HG03469 (cell line): ENCODE data around the gene FAM76A.

Experiments used
- ATAC-seq: cut with Tn5 transposase; IDR thresholded peaks from one replicate; pipeline ENCODE4 v1.9.1; 2021; ENCODE audit warnings: mild to moderate bottlenecking, moderate library complexity, moderate number of reproducible peaks; ENCODE audit not compliant: unreplicated experiment

The FAM76A gene

GRCh38 chr1:27719286-27720251, 6.2 kb upstream of the FAM76A start:
- ATAC-seq: no peak

GRCh38 chr1:27724961-27725373, 794 bp upstream of the FAM76A start:
- no peak for ATAC-seq

DNA sequence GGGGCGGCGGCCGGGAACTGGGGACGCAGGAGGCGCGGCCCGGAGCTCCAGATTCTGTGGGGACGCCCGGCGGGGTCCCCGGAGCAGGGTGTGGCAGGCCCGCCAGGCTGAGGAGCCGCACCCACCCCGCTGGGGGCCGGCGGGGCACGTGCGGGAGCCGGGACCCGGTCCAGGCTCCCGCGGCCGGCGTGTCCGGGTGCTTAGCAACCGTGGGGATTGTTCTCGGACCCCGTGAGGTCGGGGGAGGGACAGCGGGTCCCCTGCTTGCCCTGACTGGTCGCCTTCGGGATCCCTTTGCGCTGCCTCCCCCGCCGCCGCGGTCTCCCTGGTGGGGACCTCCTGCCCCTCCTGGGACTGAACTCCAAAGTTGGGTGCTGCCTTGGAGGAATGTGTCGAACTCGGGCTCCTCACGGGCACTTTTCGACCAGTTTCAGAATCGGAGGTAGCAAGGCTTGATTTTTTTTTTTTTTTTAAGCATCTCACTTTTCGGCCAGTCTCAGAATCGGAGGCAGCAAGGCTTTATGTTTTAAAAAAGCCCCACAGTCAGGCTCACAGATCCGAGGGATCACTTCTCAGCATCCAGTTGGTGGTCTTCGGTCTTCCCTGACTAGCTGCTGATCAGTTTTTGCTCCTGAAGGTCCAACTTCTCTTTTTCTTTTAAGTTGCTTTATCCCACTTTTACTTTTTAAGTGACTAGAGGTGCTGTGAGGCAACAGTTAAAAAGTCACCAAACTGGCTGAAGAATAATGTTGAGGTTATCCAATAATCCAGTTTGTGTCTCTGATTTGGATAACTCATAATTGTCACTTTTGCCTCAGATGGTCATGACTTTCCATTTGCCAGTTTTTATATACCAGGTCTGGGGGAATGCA, 648 bp downstream of the FAM76A start:
- ATAC-seq: peak; percentile 11

GRCh38 chr1:27727126-27727525, 1.4 kb downstream of the FAM76A start:
- no peak for ATAC-seq

GRCh38 chr1:27736252-27736651, 10.5 kb downstream of the FAM76A start:
- ATAC-seq: no peak

DNA sequence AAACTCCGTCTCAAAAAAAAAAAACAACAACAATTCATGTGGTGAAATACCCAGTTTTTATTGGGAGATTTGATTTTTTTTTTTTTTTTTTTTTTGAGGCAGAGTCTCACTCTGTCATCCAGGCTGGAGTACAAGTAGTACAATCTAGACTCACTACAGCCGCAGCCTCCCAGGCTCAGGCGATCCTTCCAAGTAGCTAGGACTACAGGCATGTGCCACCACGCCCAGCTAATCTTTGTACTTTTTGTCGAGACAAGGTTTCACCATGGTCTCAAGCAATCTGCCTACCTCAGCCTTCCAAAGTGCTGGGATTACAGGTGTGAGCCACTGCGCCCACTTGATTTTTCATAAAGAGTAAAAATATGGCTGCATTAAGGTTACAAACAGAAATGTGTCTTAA, 15.4 kb downstream of the FAM76A start:
- ATAC-seq: no peak

- ATAC-seq: no peak
Observed at GRCh38 chr1:27744556-27744955, 18.8 kb downstream of the FAM76A start.

DNA sequence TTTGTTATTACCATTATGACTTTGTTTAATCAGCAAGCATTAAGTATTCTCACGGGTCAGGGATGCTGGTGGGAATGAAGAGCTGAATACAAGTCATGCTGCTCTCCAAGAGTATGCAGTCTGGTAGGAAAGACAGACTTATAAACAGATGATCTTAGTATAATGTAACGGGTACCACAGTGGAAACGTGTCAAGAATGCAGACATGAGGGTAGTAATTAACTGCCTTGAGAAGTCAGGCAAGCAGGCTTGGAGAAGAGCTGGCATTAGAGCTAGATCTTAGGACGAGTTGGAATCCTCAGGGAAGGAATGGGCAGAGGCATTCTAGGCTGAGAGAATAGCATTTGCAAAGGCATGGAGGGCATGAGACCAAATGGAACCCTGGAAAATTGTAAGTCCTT, 19.7 kb downstream of the FAM76A start:
- no peak for ATAC-seq

DNA sequence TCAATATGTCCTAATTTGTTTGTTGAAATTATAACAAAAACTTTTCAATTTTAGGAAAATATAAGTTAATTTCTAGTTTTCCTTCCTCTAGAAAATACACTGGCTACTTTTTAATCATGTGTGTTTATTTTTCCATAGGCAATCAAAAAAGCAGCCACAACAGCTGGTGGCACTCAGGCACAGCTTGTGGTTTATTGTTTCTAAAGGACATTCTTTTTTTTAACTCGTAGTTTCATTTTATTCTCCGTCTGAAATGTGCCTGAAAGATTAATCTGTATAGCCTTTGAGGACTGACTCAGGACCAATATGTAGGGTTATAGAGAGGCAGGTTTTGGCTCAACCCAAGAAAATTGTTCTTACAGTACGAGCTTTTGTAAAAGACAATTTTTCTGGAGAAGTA, 26.6 kb downstream of the FAM76A start:
- no peak for ATAC-seq

- ATAC-seq: no peak
Observed at GRCh38 chr1:27755286-27755685, 29.5 kb downstream of the FAM76A start.

- no peak for ATAC-seq
Observed at GRCh38 chr1:27755865-27756264, 30.1 kb downstream of the FAM76A start.

DNA sequence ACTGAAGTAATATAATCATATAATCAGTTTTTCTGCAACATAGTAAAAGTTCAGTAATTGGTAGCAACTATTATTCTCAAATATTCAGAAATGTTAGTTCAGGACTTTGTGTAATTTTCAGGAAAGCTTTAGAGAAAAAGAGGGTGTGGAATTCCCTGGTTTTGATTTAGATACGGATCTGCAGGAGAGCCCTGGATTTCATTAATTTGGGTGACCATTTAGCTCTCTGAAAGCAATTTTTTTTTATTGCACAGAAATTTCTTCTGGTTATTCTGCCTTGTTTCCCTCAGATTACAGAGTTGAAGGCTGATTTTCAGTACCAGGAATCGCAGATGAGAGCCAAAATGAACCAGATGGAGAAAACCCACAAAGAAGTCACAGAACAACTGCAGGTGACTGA, 33.5 kb downstream of the FAM76A start:
- no peak for ATAC-seq

GRCh38 chr1:27760426-27760825, 34.7 kb downstream of the FAM76A start:
- no peak for ATAC-seq

DNA sequence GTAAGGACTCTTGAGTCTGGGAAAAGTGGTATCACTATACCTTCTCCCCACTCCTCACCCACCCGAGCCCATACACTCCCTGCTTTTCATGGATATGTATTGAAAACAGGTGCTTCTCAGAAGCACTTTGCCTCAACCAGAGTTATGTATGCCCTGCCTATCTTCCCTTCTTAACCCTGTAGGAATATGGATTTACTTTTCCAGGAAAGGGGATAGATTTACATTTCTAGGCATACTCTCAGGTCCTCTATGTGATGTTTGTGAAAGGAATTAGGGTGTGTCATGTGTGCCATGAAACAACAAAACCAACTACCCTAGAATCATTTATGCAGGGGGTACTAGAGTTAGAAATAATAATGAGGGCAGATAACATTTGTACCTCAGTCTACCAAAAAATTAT, 36.3 kb downstream of the FAM76A start:
- no peak for ATAC-seq

- no peak for ATAC-seq
Observed at GRCh38 chr1:27763358-27763757, 37.6 kb downstream of the FAM76A start.

DNA sequence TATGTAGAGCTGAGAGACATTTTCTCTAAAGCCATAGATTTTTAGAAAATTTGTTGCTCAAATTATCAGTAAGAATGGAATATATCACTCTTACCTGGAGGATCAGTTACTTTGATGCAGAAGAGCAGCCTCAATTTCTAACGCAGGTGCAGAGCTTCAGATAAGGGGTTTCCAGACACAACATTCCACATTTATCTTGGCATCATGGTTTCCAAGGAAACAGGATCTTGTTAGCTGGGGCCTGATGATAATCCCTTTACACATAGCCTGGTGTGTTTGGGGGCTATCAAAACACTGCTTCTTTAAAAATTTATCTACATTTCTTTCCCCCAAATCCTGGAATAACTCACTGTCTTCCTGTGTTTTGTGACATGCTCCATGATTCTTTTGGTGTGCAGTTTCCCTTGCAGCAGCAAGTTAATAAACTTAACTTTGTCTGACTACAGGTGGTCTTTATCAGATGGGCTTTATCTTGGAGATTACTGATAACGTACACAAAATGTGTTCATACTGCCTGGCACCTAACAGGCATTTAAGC, 44.6 kb downstream of the FAM76A start:
- no peak for ATAC-seq

DNA sequence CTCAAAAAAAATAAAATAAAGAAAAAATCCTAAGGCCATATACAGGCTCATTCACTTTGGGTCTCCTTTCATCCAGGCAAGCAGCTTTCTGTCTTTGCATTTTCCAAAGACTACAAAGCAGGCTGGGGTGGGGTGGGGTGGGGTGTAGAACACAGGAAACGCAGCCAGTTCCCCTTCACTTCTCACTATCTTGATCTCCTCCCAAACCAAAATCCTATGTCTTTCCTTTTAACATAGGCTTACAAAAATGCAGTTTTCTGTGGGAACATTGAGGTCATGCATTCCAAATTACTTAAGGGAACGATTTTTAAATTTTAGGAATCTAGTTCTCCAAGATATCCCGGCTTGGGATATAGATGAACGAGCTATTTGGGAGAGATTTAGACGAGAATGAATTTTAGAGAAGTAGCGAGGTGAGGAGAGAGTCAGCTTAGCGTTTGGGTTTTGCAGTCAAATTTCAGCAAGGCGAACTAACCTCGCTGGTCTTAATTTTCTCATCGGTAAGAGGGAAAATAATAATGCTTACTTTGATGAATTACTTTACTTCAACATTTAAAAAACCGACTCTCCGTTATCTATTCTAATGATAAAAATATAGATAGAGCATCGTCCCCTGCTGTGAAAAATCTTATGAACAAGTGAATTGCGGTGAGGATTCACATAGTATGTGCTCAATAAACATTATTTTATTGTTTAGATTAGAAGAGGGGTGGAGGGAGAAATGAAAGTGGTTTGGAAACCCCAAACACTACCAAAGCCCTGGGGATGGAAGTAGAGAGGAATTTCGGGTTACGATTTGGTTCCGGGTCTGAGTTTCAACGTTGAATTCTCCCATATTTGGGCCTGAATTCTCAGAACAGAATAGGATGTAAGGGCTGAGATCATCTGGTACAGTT, 46.5 kb downstream of the FAM76A start:
- ATAC-seq: no peak

GRCh38 chr1:27772932-27773825, 47.4 kb downstream of the FAM76A start, which contains the start of gene STX12:
Gene STX12 (plus strand): TSS chr1:27773219. CDS start chr1:27773308, 89 bp downstream.
- ATAC-seq: peak; percentile 79

DNA sequence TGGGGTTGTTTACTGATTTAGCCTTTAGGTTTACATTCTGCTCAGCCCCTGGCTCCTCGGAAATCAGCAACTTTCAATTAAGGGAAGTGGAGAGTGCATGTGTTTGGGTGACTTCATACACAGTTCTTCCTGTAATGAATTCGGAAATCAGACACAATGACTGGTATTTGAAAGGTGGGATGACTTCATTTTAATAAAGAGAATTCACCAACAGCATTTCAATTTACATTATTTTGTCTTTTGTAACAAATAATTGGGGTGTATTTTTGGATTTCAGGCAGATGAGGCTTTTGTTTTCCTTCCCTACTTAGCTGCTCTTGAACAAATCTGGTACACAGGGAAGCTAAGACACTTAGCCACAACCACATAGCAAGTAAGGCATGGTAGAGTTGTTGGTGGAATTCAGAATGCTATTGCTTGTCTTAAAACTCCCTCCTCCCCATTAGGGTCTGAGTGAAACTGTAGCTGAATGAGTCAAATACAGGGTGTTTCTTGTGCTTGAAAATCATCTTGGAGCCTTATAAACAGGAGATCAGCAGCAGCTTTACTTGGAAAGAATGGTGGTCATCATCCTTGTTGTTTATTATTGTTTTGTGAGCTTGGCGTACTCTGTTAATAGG, 48.2 kb downstream of the FAM76A start:
- no peak for ATAC-seq
